Fibroblast of the conjunctiva (primary cell): ENCODE results near the gene CSTA.

Experiments used
- DNase-seq: peaks from one replicate; pipeline ENCODE4 v3.0.0-alpha.2; 2010; ENCODE audit warnings: low read depth

Gene CSTA, protein sequence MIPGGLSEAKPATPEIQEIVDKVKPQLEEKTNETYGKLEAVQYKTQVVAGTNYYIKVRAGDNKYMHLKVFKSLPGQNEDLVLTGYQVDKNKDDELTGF

DNA sequence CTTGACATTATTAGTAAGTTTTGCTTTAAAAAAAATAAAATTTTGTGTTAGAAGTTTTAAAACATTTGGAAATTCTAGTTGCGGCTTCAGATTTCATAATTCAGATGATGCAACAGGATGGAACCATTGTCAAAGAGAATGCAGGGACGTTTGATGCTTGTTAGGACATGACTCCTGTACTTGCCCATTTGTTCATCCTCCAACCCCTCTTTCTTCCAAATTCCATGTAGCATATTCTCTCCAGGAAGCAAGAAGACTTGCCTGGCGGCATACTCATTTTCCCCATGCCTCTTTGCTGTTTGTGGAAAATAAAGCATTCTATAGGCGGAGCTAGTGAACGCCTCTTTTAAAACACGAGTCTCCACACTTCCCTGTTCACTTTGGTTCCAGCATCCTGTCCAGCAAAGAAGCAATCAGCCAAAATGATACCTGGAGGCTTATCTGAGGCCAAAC lies at the start of gene CSTA:
Gene CSTA (plus strand): TSS at position 378 of the 453 bp plus-strand sequence. CDS start 45 bp downstream, at position 423.
- DNase-seq, result no peak

DNA sequence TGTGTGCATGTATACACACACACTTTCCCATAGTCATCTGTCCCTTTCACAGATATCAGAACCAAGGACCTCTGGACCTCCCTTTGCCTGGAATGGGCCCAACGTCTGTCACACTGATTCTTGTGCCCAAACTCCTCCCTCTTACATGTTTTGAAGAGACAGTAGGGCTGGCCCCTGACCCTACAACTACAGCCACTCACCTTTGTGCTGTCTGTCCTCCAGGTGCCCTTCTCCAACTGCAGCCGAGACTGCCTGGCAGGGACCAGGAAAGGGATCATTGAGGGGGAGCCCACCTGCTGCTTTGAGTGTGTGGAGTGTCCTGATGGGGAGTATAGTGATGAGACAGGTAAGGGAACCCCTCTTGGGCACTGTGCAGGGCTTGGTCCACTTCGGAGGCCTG lies 43.2 kb upstream of the CSTA start:
- no peak for DNase-seq

DNA sequence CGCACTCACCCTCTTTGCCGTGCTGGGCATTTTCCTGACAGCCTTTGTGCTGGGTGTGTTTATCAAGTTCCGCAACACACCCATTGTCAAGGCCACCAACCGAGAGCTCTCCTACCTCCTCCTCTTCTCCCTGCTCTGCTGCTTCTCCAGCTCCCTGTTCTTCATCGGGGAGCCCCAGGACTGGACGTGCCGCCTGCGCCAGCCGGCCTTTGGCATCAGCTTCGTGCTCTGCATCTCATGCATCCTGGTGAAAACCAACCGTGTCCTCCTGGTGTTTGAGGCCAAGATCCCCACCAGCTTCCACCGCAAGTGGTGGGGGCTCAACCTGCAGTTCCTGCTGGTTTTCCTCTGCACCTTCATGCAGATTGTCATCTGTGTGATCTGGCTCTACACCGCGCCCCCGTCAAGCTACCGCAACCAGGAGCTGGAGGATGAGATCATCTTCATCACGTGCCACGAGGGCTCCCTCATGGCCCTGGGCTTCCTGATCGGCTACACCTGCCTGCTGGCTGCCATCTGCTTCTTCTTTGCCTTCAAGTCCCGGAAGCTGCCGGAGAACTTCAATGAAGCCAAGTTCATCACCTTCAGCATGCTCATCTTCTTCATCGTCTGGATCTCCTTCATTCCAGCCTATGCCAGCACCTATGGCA lies 41.1 kb upstream of the CSTA start:
- no peak for DNase-seq

DNA sequence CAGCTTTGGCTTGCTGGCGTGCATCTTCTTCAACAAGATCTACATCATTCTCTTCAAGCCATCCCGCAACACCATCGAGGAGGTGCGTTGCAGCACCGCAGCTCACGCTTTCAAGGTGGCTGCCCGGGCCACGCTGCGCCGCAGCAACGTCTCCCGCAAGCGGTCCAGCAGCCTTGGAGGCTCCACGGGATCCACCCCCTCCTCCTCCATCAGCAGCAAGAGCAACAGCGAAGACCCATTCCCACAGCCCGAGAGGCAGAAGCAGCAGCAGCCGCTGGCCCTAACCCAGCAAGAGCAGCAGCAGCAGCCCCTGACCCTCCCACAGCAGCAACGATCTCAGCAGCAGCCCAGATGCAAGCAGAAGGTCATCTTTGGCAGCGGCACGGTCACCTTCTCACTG lies 40.6 kb upstream of the CSTA start:
- DNase-seq, result no peak

DNA sequence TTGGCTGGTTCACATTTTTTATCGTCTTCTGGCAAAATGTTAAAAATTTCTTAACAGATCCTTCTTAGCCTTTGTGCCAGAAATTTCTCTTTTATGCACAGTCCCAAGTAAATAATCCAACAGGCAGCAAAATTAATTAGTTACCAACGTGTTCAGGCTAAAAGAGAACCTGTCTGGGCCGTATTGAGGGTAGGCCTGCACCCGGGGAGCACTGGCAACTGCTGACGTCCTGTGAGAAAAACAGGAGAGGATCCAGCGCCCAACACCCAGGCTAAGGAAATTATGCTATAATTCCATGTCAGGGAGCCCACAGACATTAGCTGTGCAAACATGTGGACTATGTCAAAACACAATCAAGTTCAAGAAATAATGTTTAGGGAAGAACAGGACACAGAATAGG lies 30.7 kb upstream of the CSTA start:
- DNase-seq, result no peak

DNA sequence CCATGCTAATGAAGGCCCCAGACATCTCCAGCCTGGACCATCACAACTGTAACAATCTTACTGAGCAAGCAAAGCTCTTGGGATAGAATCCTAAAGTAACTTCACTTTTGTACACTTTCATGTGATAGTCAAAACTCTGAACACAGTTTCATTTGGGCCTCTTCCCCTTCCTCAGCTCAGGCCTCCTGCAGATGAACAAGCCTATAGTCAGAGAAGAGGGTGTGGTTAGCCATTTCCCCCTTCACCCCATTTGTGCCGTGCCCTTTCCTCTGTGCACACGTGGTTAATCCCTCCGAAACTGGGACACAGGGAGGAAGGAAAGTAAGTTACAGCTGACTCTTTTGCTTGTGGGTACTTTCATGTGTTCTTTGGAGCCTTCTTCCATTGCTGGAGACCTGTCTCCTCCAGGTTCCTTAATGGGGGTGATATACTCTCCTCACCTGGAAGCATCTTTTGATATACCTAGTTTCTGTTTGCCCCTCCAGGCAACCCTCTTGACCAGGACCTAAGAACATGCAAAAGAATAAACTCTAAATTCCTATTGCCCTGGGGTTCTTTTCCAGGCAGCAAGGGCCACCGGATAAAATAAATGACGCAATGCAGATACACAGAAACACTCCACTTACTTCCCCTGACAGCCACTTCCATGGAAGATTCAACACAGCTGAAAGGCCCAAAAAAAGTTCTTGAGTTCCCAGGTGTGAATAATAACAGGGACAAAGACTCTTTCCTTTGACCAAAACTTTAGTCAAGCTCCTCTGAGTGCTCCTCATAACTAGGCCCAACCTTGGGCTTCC lies 29.6 kb upstream of the CSTA start:
- DNase-seq, result no peak

DNA sequence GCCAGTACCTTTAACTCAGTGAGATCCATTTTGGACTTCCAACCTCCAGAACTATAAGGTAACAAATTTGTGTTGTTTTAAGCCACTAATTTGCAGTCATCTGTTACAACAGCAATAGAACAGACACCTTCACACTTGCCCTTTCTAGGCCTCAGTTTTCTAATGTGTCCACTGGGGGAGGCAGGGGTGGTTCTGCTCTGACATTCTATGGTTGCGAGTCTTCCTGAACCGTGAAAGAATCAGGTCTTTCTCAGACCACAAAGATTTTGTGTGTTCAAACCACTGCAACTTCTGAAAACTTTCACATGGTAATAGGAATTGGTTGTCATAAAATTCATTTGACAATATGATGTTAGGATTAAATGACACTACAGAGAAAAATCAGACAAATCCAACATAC lies 26.8 kb upstream of the CSTA start:
- no peak for DNase-seq

DNA sequence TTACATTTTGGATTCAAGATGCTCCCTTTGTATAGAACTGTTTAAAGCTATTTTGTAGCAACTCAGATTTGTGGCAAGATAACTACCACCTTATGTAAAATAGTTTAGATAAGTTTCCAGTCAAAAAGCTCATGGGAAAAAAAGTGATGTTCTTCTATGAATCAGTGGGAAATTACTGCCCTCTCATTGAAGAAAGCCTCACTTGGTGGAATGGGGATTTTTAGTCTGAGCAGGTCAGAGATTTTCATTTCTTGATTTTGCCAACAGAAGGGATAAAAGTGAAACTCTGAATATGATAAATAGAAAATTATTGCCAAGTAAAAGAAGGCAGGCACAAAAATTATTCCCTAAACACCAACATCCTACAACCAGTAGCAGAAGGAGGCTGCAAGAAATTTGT lies 25.8 kb upstream of the CSTA start:
- DNase-seq, result no peak

DNA sequence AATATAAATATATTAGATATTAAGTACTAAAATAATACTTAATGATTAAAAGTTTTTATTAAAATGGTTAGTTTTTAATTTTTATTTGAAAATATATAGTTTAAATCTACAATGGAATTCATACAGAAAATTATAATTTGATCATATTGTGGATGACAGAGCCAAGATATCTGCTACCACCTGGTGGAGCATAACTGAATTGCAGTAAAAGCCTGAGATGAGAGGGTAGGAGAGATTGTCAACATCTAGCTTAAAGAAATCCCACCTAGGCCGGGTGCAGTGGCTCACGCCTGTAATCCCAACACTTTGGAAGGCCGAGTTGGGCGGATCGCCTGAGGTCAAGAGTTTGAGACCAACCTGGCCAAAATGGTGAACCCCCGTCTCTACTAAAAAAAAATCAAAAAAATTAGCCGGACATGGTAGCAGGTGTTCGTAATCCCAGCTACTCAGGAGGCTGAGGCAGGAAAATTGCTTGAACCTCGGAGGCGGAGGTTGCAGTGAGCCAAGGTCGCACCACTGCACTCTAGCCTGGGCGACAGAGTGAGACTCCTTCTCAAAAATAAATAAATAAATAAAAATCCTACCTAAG lies 25.1 kb upstream of the CSTA start:
- DNase-seq, result no peak

DNA sequence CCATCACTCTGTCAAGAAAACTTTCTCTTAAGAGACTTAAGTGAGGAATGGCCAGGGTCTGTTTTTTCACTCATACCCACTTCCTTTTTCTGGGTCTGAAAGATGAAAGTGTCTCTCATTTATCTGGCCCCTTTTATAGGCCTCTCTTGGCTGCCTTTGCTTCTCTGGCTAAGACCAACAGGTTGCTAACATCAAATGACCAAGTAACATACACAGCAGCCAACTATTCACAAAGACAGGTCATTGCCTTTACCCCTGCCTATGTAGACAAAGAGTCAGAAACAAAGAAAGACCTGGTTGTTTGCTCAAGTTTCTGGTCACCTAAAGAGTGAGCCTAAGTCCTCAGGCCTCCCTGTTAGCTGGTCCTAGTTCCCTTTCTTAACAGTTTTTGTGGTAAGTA lies 24.0 kb upstream of the CSTA start:
- no peak for DNase-seq

DNA sequence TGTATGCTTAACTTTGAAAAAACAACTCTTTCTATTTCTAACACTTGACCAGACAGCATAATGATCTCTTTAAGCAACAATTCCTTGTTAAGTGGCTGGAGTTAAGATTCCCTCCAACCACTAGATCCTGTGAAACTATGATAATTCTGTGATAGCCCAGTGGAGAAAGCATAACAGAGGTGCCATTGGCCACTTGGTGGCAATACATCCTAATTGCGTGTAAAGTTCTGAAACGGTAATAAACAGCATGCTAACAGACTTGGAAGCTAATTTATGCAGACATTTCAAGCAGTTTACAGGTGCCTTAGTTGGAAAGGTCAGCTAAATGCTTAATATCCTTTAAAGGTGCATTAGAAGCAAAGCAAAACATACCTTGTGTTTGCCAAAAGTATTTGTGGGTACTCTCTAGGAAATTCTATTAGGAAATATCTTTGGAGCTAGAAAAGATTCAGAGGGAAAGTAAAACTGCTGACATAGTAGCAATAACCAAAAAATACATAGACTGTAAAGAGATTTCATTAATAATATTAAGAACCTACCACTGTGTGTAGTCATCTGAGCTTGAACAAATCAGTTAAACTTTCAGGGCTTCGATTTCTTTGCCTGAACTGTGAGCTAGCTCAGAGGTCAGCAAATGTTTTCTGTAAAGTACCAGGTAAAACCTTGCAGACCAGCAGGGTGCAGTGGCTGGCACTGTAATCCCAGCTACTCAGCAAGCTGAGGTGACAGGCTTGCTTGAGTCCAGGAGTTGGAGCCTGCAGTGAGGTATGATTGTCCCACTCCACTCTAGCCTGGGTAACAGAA lies 19.0 kb upstream of the CSTA start:
- DNase-seq, result no peak

DNA sequence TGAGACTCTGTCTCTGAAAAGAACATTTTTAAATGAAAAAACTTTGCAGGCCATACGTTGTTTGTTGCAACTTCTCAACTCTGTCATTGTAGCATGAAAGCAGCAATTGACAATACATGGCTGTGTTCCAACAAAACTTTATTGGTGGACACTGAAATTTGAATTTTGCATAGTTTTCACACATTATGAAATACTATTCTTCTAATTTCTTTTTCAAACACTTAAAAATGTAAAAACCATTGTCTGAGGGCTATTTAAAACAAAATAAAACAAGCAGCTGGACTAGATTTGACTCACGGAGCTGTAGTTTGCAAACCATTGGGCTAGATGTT lies 18.5 kb upstream of the CSTA start:
- no peak for DNase-seq

DNA sequence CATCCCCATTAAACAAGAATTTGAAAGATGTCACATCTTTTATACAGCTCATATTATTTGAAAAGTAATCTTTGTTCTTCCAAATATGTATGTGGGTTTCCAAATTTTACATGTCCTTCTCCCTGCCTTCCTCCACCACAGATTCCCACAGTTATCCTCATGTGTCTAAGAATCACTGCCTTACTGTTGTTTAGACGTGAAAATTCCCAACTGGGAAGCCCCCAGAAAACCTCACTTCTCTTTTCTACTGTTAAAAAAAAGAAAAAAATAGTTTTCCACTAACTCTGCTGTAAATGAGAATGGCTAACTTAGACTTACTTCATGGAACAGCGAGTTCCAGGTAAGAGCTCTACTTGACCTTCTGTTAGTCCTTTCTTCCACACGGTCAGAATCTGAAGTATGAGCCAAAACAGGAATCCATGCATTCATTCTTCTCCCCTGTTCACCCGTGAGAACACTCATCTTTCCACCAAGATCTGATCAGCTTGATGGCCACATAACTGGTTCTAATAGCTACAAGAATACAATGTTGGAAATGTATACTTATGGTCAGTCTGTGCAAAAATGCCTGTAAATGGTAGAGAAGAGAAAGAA lies 17.9 kb upstream of the CSTA start:
- no peak for DNase-seq

DNA sequence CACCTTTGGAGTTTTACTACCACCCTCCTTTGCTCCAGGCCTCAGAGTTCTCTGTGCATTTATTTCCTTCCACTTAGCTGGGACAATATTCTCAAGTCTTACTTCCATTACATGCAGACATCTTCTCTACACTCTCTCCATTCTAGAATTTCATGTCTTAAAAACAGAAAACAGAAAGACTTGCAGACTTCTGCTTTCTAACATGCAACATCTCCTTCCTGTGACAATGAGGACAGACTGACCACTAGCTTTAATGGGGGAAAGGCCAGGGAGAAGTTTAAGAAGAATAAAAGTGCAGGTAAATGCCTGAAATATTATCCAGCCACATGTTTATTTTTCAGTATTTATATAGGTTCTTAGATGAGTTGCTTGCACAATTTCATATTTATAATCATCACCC lies 17.1 kb upstream of the CSTA start:
- no peak for DNase-seq

DNA sequence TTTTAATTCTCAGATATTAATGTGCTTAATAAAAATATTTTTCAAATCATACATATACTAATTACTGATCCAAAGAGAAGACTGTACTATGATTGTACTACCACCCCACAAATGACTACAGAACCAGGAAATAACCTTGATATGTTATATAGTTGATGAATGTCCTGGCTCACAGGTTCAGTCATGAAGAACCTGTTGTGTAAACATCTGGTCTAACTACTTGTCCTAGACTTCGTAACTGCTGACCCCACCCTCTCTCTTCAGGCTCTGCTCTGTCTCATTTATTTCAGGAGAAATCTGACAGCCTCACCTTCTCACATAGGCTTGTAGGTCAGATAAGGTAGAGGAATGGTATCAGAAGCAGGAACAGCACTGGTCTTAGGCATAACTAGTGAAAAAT lies 14.7 kb upstream of the CSTA start:
- no peak for DNase-seq

DNA sequence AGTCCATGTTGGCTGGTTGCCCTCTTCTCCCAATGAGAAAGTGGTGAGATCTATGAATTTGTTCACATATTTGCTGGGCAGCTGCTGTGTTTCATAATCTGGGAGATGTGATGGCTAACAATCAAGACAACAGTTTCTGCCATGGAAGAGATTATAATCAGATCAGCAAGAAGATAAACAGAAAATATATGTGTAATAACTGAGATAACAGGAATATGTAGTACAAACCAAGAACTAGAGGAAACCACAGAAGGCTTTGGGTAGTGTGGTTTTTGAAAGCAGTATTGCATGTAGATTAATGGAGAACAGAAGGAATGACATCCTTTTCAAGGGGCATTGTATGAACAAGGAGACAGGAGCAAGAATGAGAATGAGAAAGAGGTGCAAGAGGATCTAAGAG lies 12.2 kb upstream of the CSTA start:
- DNase-seq, result no peak

DNA sequence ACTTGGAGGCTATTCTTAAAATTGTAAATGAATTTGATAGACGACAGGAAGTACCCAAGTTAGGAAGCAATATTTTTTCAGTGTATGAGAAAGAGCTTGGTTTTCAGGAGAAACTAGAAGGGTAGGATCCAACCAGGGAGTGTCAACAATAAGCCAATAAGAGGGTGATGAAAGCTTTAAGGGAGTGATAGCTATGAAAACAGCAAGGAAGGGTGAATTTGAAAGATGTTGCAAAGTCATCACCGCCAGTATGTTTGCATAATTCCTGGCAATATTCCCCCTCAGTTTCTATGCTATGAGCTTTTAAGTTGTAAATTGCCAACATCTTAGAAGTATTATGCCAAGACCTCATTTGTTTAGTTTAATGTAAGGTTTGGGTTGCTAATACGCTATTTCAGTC lies 11.8 kb upstream of the CSTA start:
- no peak for DNase-seq

DNA sequence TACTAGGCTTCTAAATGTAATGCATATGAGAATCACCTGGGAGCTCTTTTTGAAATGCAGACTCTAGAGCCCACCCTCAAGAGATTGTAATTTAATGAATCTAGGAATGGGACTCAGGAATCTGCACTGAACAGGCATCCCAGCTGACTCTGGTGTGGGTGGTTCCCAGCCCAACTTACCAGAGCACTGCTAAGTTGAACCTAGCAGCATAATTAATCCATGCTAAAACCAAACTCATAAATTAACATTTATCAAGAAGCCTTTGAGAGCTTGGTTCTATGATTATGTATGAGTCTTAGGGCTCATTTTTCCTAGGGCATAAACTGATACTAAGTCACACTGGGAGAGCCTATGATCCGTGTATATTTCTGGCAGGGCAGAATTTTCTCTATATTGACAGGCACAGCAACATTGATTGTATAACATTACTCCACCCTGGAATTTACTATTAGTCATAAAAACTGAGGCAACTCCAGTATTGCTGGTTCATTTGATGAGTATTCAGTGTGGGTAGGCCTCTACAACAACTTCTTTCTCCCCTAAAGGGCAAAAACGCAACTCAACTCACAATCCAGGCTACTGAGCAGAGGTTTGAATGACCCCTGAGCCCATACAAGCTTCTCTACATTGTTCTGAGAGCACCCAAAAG lies 10.7 kb upstream of the CSTA start:
- DNase-seq, result no peak

DNA sequence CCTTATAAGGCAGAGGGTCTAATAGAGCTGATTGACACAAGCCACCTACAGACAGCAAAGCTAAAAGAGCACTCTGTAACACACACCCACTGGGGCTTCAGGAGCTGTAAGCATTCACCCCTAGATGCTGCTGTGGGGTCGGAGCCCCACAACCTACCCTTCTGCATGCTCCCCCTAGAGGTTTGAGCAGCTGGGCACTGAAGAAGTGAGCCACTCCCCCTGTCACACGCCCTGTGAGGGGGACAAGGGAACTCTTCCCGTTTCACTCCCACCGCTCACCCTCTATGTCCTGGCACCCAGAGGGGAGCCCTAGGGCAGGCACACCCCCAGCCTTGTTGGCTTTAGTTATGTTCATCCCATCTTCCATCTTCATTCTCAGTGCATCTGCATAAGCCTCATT lies 9.4 kb upstream of the CSTA start:
- DNase-seq, result no peak

DNA sequence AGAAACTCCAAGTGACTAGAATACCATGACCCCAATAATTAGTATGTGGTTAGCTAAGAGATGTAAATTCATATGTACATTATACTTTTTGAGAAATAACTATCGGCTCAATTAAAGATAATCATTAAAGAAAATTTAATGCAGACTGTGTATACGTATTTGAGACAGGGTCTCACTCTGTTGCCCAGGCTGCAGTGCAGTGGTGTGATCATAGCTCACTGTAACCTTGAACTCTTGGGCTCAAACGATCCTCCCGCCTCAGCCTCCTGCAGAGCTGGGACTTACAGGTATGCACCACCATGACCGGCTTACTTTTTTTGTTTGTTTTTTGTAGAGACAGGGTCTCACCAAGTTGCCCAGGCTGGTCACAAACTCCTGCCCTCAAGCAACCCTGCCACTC lies 8.7 kb upstream of the CSTA start:
- DNase-seq, result no peak

DNA sequence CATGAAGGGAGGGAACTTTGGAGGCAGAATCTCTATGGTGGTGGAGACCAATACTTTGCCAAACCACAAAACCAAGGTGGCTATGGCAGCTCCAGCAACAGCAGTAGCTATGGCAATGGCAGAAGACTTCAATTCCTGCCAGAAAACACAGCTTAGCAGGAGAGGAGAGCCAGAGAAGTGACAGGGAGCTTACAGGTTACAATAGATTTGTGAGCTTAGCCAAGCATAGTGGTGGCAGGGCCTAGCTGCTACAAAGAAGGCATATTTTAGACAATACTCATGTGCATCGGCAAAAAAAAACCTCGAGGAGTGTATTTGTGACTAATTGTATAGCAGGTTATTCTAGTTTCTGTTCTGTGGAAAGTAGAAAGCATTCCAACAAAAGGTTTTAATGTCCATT lies 6.4 kb upstream of the CSTA start:
- DNase-seq, result no peak
